Fibroblast of pulmonary artery (primary cell): Measurements from ENCODE around the gene MISP3.

Experiments
- DNase-seq: peaks from one replicate; pipeline ENCODE4 v3.0.0-alpha.2; 2010; ENCODE audit warnings: low read depth
- H3K4me3 ChIP-seq: replicated peaks from 2 replicates; pipeline ENCODE4 v1.5.1; 2011; ENCODE audit warnings: low read depth, mild to moderate bottlenecking, control low read depth, low read length, moderate library complexity
- CTCF ChIP-seq: IDR thresholded peaks from 2 replicates; pipeline ENCODE4 v1.5.1; 2011; ENCODE audit warnings: mild to moderate bottlenecking, control low read depth, low read length, inconsistent platforms; ENCODE audit errors: missing control alignments

MISP3 gene

GRCh38 chr19:14059093-14059480 is 13.5 kb upstream of the MISP3 start:
- peak; percentile 66 for TF ChIP-seq CTCF
- no peak overlapping the region for H3K4me3 ChIP-seq
- DNase-seq, result no peak

GRCh38 chr19:14059652-14060155 is 12.9 kb upstream of the MISP3 start:
- DNase-seq, result no peak
- no peak overlapping the region for H3K4me3 ChIP-seq
- no peak for TF ChIP-seq CTCF

DNA sequence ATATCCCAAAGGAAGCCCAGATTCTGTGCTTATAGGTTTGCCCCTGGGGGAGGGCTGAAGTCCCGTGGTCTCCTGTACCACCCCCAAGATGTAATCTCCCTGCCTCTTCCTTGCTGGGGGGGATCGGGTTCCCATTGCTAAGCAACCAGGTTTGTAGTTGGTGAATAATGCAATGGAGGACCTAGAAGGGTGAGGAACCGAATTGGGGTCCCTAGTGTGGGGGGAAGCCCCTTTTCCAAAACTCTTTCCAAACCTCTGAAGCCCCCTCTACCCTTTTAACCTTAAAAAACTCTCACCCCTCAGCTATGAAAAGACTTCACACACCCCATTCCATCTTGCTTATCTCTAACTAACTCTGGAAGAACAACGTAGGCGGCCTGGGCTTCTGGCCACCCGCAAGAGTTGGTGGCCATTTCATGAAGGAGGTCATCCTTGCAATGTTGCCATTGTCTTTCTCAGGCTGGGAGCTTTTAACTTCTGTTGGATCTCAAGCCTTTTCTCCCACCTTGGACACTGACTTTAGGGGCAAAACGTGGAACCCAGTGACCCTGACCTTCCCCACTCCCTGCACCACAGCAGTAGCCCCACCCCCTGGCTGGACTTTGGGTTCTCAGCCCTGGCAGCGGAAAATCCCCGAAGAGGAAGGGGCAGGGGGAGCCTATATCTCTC is 11.4 kb upstream of the MISP3 start:
- peak; percentile 14 for DNase-seq
- H3K4me3 ChIP-seq, result no peak overlapping the region
- TF ChIP-seq CTCF, result no peak

DNA sequence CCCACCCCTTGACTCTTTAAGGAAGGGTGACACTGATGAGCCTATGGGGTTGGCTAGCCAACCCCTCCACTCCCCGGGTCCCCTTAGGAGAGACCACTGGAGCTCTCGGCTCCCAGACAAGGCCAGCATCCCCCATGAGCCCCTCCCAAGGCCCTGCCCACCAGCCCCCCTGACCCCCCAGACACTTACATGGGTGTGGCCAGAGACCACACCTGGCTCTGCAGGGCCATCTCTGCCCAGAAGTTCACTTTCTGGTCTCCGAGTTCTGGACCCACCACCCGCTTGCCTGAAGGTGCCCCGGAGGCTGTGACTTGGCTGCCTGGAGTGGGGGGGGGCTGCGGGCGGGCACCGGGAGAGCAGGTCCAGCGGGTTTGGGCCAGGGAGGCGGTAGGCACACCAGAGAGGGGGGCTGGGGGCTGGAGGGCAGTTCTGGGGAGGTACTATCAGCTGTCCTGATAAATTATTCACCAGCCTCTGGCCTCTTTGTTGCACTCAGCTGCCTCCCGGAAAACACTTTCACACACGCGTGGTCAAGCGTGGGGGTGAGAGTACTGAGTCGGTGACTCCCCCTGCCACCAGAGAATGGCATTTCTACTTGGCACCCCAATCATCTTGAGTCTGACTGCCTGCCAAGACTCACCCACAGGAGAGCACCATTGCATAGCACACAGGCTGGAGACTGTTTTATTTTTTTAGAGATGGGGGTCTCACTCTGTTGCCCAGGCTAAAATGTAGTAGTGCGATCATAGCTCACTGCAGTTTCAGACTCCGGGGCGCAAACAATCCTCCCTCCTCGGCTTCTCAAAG is 10.6 kb upstream of the MISP3 start, which contains the start of gene PALM3:
TSS of gene PALM3 (minus strand) at position 326 of the 807 bp plus-strand sequence. CDS start at position 230, 96 bp downstream.
- H3K4me3 ChIP-seq, result no peak within 1 kb of the TSS

DNA sequence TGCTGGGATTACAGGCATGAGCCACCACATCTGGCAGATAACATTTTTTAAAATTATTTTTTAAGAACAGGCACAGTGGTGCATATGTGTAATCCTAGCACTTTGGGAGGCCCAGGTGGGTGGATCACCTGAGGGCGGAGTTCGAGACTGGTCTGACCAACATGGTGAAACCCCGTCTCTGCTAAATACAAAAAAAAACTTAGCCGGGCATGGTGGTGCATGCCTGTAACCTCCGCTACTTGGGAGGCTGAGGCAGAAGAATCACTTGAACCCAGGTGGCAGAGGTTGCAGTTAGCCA is 10.1 kb upstream of the MISP3 start:
- DNase-seq, result no peak
- H3K4me3 ChIP-seq, result no peak overlapping the region
- no peak for TF ChIP-seq CTCF

More for the DNA sequence above, 10.6 kb upstream of the MISP3 start, which contains the start of gene PALM3:
- TF ChIP-seq CTCF, result no peak
- DNase-seq, result no peak

DNA sequence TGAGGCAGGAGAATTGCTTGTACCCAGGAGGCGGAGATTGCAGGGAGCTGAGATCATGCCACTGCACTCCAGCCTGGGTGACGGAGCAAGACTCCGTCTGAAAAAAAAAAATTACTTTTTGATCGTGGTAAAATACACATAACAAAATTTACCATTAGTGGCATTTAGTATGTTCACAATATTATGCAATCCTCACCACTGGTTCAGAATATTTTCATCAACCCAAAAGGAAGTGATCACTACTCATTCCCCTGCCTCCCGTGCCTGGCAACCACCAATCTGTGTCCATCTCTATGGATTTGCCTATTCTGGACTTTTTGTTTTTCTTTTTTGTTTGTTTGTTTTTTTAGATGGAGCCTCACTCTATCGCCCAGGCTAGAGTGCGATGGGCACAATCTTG is 9.5 kb upstream of the MISP3 start:
- no peak for DNase-seq
- H3K4me3 ChIP-seq, result no peak overlapping the region
- no peak for TF ChIP-seq CTCF
